Fibroblast of lung (primary cell): ENCODE results near the gene ADAP1. TPM values are rescaled to one million over a fixed set of nuclear protein-coding genes. Genes with fewer than 3 reads are reported as not detected.

Source experiments
- DNase-seq, 2 donors: peaks; one replicate each; pipeline versions ENCODE4 v3.0.0 to v3.0.0-alpha.2; 2010; ENCODE audit warnings: low read depth in 2 of 2
- H2AFZ ChIP-seq: 2 replicates; pipeline ENCODE4 v1.5.1; 2012; ENCODE audit warnings: low read length, control low read depth, inconsistent platforms
- H3K27ac ChIP-seq: 2 replicates; pipeline ENCODE4 v1.5.1; 2011; ENCODE audit warnings: low read length, control low read depth; ENCODE audit not compliant: insufficient read depth
- H3K27me3 ChIP-seq: 2 replicates; pipeline ENCODE4 v1.5.1; 2011; ENCODE audit warnings: mild to moderate bottlenecking, low read length; ENCODE audit not compliant: control insufficient read depth, insufficient read depth
- H3K36me3 ChIP-seq: 2 replicates; pipeline ENCODE4 v1.5.1; 2011; ENCODE audit warnings: low read length; ENCODE audit not compliant: control insufficient read depth, insufficient read depth
- H3K4me1 ChIP-seq: 2 replicates; pipeline ENCODE4 v1.5.1; 2011; ENCODE audit warnings: low read length; ENCODE audit not compliant: control insufficient read depth, insufficient read depth; ENCODE audit errors: extremely low read depth
- H3K4me2 ChIP-seq: 2 replicates; pipeline ENCODE4 v1.5.1; 2011; ENCODE audit warnings: low read length, control low read depth; ENCODE audit not compliant: insufficient read depth; ENCODE audit errors: extremely low read depth
- H3K4me3 ChIP-seq, 4 experiments: fragments of 200-600 bp in 1 of 4; sonication (generic) in 1 of 4; replicated peaks in 1 of 4; 2 replicates each; pipeline ENCODE4 v1.5.1; 2011 to 2016; ENCODE audit warnings: low read length in 4 of 4, low read depth in 3 of 4, mild to moderate bottlenecking in 3 of 4, control low read depth in 2 of 4, inconsistent platforms in 1 of 4, mixed read lengths in 1 of 4; ENCODE audit not compliant: insufficient read depth in 1 of 4; ENCODE audit errors: control extremely low read depth in 1 of 4
- H3K79me2 ChIP-seq: 2 replicates; pipeline ENCODE4 v1.5.1; 2012; ENCODE audit warnings: mild to moderate bottlenecking, low read length, inconsistent platforms; ENCODE audit not compliant: control insufficient read depth, insufficient read depth
- H3K9ac ChIP-seq: 2 replicates; pipeline ENCODE4 v1.5.1; 2011; ENCODE audit warnings: mild to moderate bottlenecking, low read length, control low read depth; ENCODE audit not compliant: insufficient read depth
- H3K9me3 ChIP-seq: 2 replicates; pipeline ENCODE4 v1.5.1; 2012; ENCODE audit warnings: low read depth, low read length; ENCODE audit not compliant: control insufficient read depth, insufficient read depth
- H4K20me1 ChIP-seq: 2 replicates; pipeline ENCODE4 v1.5.1; 2011; ENCODE audit warnings: low read length; ENCODE audit not compliant: control insufficient read depth, insufficient read depth; ENCODE audit errors: extremely low read depth
- CTCF ChIP-seq, 2 donors: IDR thresholded peaks in 1 of 2; conservative IDR thresholded peaks in 1 of 2; 1 replicate in 1 of 2; 2 replicates in 1 of 2; pipeline ENCODE4 v1.5.1; 2011 to 2012; ENCODE audit warnings: low read length in 2 of 2, control low read depth in 1 of 2, inconsistent platforms in 1 of 2, low read depth in 1 of 2, mild to moderate bottlenecking in 1 of 2
- EZH2 ChIP-seq: IDR thresholded peaks from 2 replicates; pipeline ENCODE4 v1.5.1; 2012; ENCODE audit warnings: low read length, control low read depth, mild to moderate bottlenecking; ENCODE audit errors: missing control alignments
- polyA plus RNA-seq, 2 donors: library from polyadenylated mRNA; depleted of rRNA in 1 of 2; stranded (reverse) in 1 of 2; unstranded in 1 of 2; fragments of >200 nt; gene quantifications; 2 replicates each; pipeline ENCODE4 v1.2.1, GENCODE V29; 2011 to 2012; ENCODE audit warnings: missing spikeins in 1 of 2
- total RNA-seq: library from RNA; depleted of rRNA; stranded (reverse); fragments of >200 nt; gene quantifications from 2 replicates; pipeline ENCODE4 v1.2.1, GENCODE V29; 2014

Gene ADAP1
- total and polyA plus RNA-seq, 2 donors (not counting 1 experiment from before 2014, with no cell fraction given) = 1.1 to 2.3 TPM

- no peak overlapping the region for H3K27ac ChIP-seq
- no peak for DNase-seq
- H2AFZ ChIP-seq = no peak overlapping the region
- H3K4me2 ChIP-seq = no peak overlapping the region
- H3K36me3 ChIP-seq = peaks cover 18% of the 10 kb centered on the region
- no peak for TF ChIP-seq CTCF (conservative IDR thresholded peaks at IDR 0.05 in 1 of 2, IDR thresholded peaks at IDR 0.05 in 1 of 2; ENCODE audit: low read depth in 1 of 2, low read length in 2 of 2)
- TF ChIP-seq EZH2 = no peak
- no peak overlapping the region for H3K9ac ChIP-seq
- no peaks in the 10 kb centered on the region for H4K20me1 ChIP-seq
- no peaks in the 10 kb centered on the region for H3K79me2 ChIP-seq
- no peak overlapping the region for H3K4me3 ChIP-seq
- no peaks in the 10 kb centered on the region for H3K27me3 ChIP-seq
- no peaks in the 10 kb centered on the region for H3K9me3 ChIP-seq
- peaks cover 3% of the 10 kb centered on the region for H3K4me1 ChIP-seq
Measured at GRCh38 chr7:898855-899681, 55.4 kb downstream of the ADAP1 start.

- no peak overlapping the region for H3K4me2 ChIP-seq
- H3K4me1 ChIP-seq = peaks cover 3% of the 10 kb centered on the region
- no peak for DNase-seq
- H2AFZ ChIP-seq = no peak overlapping the region
- H3K27ac ChIP-seq = no peak overlapping the region
- peaks cover 21% of the 10 kb centered on the region for H3K36me3 ChIP-seq
- no peaks in the 10 kb centered on the region for H4K20me1 ChIP-seq
- H3K79me2 ChIP-seq = no peaks in the 10 kb centered on the region
- no peaks in the 10 kb centered on the region for H3K9me3 ChIP-seq
- H3K9ac ChIP-seq = no peak overlapping the region
- TF ChIP-seq CTCF (conservative IDR thresholded peaks at IDR 0.05 in 1 of 2, IDR thresholded peaks at IDR 0.05 in 1 of 2; ENCODE audit: low read depth in 1 of 2, low read length in 2 of 2) (no peak), EZH2 (no peak)
- H3K4me3 ChIP-seq = no peak overlapping the region
- no peaks in the 10 kb centered on the region for H3K27me3 ChIP-seq
Measured at GRCh38 chr7:898460-898854, 56.0 kb downstream of the ADAP1 start.

GRCh38 chr7:897771-898376, 56.6 kb downstream of the ADAP1 start:
- H3K9me3 ChIP-seq = no peaks in the 10 kb centered on the region
- TF ChIP-seq CTCF (conservative IDR thresholded peaks at IDR 0.05 in 1 of 2, IDR thresholded peaks at IDR 0.05 in 1 of 2; ENCODE audit: low read depth in 1 of 2, low read length in 2 of 2) (no peak), EZH2 (no peak)
- no peak overlapping the region for H3K9ac ChIP-seq
- no peak overlapping the region for H3K4me2 ChIP-seq
- no peaks in the 10 kb centered on the region for H3K27me3 ChIP-seq
- no peak for DNase-seq
- H2AFZ ChIP-seq = no peak overlapping the region
- no peak overlapping the region for H3K4me3 ChIP-seq
- H3K36me3 ChIP-seq = peaks cover 25% of the 10 kb centered on the region
- peaks cover 3% of the 10 kb centered on the region for H3K4me1 ChIP-seq
- H3K27ac ChIP-seq = no peak overlapping the region
- H4K20me1 ChIP-seq = no peaks in the 10 kb centered on the region
- no peaks in the 10 kb centered on the region for H3K79me2 ChIP-seq
